GM21737 (cell line): Measurements from ENCODE around the gene RAC3.

Experiments
- ATAC-seq: cut with Tn5 transposase; IDR thresholded peaks from one replicate; pipeline ENCODE4 v1.9.1; 2021; ENCODE audit warnings: mild to moderate bottlenecking, moderate library complexity; ENCODE audit not compliant: unreplicated experiment

Gene RAC3

GRCh38 chr17:82065193-82065637, 33.7 kb downstream of the RAC3 start:
- ATAC-seq = peak; percentile 17

- peak; percentile 66 for ATAC-seq
Measured at GRCh38 chr17:82065638-82066303, 34.3 kb downstream of the RAC3 start, which contains the start of gene DUS1L. Gene DUS1L, minus strand, starts transcription at chr17:82065804. Its CDS starts 745 bp downstream, at chr17:82065059.

- no peak for ATAC-seq
Measured at GRCh38 chr17:82070611-82071010, 39.1 kb downstream of the RAC3 start.

GRCh38 chr17:82072827-82073226, 41.3 kb downstream of the RAC3 start:
- ATAC-seq = no peak

DNA sequence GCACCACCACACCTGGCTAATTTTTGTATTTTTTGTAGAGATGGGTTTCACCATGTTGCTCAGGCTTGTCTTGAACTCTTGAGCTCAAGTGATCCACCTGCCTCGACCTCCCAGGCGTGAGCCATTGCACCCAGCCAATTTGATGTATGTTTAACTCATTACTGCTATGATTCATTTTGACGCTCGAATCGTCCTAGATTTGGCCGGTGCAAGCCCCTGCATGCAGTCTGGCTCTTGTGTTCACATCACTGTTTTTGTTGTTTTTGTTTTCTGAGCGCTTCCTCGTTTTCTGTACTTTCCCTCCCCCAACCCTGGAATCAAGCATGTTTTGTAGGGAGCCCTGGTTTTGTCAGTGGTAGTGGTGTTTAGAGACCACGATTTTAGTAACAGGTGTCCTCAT, 42.0 kb downstream of the RAC3 start:
- ATAC-seq = no peak

DNA sequence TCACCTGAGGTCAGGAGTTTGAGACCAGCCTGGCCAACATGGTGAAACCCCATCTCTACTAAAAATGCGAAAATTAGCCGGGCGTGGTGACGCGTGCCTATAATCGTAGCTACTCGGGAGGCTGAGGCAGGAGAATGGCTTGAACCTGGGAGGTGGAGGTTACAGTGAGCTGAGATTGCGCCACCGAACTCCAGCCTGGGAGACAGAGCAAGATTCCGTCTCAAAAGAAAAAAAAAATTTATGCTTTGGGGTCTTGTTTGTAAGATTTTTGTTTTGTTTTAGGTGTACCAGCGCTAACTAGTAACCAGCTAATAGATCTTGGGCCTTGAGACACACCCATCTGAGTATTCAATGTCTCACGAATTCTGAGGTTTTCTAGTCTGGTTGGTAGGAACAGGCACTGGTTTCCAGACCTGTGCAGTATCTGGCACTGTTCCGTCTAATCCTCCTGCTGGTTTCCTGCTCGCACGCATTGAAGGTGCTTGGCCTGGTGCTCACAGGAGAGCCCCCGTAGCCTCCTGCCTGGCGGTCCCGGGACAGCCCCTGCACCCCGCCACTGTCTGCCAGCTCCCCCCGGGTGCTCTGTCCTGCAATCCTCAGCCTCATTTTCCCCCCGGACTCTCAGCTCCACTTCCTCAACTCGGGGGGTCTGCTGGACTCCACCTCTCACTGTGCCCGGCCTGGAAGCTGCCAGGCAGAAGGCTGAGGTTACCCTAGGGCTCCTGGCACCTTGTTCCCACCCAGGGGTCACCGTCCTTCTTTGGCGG, 44.7 kb downstream of the RAC3 start:
- no peak for ATAC-seq

DNA sequence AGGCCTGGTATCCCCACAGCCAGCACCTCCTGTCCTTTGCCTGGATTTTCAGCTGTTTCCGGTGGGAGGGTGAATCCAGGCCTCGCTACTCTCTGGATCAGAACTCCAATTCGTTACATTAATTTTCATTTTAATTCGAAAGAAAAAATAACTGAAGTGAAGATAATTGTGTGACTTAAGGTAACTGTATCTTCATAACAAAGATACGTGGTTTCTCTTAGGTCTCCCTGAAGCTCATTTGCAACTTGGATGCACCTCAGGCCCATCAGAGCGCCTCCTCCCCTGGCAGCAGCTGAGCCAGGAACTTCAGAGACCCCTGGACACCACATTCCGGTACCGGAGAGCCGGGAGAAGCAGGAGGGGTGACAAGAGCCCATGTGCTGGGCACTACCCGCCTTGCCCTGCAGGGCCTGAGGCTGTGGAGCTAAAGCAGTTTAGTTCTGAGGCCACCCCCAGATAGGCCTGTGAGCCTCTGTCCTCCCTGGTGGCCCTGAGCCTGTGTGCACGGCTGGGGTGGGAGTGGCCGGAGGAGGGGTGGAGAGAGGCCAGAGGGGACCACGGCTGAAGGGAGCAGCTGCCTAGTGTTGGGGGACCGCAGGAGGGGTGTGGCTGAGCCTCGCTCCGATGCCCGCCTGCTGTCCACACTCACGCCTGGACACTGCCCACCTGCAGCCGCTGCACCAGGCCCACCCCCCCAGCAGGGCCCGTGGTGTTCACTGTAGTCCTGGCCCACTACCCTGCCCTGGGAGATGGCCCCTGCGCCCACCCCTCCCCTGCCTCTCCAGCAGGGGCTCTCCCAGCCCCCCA, 45.5 kb downstream of the RAC3 start:
- ATAC-seq = no peak

DNA sequence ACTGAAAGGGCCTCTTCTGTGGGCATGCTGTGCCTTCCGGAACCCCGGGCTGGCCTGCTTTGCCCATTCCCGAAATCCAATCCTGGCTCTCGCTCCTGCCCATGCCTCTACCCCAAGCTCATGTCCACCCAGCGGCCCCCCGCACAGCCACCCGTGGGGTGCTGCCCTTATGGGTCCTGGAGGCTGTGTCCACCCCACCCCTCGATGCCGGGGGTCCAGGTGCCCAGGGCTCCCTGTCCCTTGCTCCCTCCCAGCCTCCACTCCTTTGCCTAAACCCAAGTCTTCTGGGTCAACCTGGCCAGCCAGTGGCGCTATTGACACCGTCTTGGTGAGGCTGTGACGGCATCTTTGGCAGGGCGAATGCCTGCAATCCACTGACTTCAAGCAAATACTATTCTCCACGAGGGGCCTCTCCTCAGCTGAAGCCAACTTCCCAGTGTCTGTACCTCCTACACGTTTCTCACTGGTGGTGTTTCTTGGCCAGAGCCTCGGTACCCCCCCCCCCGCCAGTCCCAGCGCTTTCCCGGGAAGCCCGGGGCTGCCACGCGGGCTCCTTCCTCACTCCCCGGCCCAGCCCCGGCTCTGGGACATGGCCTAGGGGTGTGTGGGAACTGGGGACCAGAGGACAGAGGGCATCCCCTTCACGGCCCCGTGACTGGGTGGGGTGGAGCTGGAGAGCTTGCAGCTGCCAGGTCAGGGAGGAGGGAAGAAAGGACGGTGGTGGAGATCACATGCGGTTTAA, 46.3 kb downstream of the RAC3 start:
- no peak for ATAC-seq

GRCh38 chr17:82078433-82078832, 47.0 kb downstream of the RAC3 start:
- ATAC-seq = no peak

DNA sequence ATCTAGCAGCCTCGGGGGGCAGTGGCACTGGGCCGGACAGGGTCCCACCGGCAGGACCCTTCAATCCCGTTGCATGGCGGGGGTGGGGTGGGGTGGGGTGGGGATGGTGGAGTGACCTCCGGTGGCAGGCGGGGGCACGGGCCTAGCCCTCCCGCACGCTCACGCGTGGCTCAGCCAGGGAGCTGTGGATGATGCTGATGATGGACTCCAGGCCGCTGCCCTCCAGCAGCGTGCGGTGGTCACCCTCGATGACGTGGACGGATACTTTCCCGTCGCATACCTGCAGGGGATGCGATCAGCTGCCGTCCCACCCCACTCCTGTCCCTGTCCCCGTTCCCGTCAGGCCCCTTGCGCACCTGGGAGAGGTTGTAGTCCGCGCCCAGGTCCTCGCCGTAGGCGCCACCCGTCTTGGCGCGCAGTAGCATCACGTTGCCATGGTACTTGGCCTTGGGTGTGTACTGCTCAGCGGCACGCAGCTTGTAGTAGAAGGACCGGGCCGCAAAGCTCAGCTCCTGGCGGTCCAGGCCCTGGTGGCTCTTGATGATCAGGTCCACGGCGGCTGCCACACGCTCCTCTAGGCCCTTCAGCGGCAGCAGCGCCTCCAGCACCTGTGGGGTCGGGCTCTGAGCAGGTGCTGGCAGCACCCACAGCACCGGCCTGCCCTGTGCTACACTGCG, 47.7 kb downstream of the RAC3 start:
- ATAC-seq = no peak

DNA sequence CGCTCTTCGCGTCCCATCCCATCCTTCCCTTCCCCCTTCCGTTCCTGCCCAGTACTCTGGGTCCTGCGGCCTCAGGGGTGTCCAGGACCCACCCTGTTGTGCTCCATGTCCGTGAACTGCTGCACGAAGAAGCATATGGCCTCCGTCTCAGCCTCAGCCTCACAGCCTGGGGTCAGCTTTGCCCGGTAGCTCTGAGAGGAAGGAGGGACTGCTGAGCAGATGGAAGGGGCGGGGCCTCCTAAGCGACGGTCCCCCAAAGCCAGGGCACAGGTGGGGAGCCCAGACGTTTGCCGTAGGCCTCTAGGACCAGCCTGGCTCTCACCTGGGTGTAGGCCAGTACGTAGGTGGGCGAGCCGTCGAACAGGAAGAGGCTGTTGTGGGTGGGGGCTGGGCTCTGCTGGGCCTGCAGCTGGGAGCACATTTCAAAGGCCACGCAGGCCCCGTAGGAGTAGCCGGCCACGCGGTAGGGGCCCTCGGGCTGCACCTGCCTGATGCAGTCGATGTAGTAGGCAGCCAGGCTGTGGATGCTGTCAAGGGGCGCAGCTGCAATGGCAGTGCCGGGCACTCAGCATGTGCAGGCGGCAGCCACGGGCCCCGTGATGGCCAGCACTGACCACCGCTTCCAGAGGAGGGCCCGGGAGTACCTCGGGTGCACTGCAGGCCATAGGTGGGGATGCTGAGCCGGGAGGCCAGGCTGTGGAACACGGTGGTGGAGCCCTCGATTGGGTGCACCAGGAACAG, 48.7 kb downstream of the RAC3 start:
- ATAC-seq = no peak

DNA sequence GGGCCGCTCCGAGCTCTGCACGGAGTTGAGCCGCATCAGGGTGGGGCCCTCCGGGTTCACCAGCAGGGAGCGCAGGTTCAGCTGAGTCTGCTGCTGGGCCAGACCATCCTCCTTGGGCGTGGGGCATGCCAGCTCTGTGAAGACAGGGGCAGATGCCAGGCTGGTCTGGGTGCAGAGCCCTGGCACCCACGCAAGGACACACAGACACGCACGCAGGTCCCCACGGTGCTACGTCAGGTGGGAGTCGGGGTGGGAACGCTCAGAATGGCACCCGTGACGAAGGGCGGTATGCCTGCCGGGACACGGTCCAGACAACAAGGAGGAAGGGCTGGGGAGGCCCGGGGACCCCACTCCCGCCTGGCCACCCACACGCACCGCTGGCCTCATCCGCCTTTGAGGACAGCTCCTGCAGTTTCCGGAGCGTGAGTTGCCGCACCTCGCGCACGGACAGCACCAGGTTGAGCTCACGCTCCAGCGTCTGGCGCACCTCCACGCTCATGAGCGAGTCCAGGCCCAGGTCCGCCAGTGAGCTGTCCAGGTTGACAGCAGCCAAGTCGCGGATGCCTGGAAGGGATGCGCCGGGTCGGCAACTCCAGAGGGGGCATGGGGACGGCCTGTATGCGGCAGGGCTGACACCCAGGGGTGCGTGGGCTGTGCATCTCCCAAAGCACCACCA, 49.4 kb downstream of the RAC3 start:
- ATAC-seq = no peak

DNA sequence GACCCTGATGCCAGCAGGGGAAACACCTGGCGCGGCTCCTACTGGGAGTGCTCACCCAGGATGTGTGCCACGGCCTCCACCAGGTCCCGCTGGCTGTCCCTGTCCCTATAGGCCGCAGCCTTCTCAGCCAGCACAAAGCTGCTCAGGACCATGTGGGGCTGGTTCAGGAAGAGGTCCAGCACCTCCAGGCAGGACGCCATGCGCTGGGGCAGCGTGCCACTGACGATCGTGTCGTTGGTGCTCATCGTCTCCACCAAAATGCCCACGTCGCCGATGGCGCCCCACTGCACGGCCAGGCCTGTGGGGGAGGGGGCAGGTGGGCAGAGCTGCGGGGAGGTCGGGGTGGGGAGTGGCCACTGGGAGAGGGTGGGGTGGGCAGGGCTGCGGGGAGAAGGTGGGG, 50.1 kb downstream of the RAC3 start:
- no peak for ATAC-seq

GRCh38 chr17:82081966-82082365, 50.5 kb downstream of the RAC3 start:
- no peak for ATAC-seq

GRCh38 chr17:82082456-82082855, 51.0 kb downstream of the RAC3 start:
- ATAC-seq = no peak

GRCh38 chr17:82083009-82083408, 51.5 kb downstream of the RAC3 start:
- no peak for ATAC-seq
